ENCODE measurements around the gene CCNB1. TPM values are rescaled to one million over a fixed set of nuclear protein-coding genes. Genes with fewer than 3 reads are reported as not detected.

Gene CCNB1
- total RNA-seq, 1 experiment from 2014 or later, result 281 TPM

DNA sequence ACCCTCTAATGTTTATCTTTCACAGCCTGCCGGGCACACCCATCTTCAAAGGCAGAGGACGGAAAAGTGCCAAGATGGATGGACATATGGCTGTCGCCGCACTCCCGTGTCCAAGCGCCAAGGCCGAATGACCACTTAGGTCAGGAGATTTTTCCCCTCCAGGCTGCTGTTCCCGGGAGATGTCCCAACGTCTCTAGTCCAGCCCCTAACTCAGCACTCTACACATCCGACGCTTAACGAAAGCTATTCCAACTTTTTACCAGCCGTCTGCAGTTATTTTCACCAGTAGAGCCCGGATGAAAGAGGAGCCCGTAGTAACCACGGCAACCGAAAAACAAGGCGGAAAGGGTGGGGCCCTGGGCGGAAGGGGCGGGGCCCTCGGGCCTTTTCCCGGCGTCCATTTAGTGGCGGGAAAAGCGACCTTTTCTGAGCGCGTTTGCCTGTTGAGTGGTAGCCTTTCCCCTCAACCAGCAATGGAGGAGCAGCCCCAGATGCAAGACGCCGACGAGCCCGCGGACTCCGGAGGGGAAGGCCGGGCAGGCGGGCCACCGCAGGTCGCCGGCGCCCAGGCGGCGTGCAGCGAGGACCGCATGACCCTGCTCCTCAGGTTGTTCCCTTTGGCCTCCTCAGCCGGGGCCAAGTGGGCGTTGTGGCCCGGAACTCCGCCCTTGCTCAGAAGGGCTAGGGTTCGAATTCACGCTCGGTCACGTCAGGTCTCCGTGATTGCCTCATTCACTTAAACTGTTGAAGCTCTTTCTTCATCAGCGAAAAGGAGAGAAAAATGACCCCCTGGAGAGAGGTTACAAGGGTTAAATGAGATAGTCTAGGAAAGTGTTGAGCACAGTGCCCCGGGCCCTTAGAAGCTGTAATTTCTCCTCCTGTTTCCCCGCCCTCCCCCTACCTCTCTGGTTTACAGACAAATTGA, 22.5 kb downstream of the CCNB1 start, which contains the start of gene CENPH (continued):
- TF ChIP-seq POLR2A (IDR thresholded peaks at IDR 0.05; ENCODE audit: borderline replicate concordance, extremely low read depth, insufficient read depth, insufficient read length) (peak; percentile 78), RAD21 (IDR thresholded peaks at IDR 0.05; ENCODE audit: low read depth) (no peak), EGR1 (IDR thresholded peaks at IDR 0.05; ENCODE audit: low read depth) (peak; percentile 68; the same call in 1 of the 2 replicates), ELF1 (IDR thresholded peaks at IDR 0.05; ENCODE audit: borderline replicate concordance, low read depth) (no peak), EZH2 (IDR thresholded peaks at IDR 0.05) (no peak), CBX3 (IDR thresholded peaks at IDR 0.05; ENCODE audit: low read depth) (peak; percentile 55; the same call in 1 of the 2 replicates), TCF7L2 (IDR thresholded peaks at IDR 0.05; ENCODE audit: borderline replicate concordance, extremely low read depth, insufficient read depth, insufficient read length) (peak; percentile 56), ATF3 (IDR thresholded peaks at IDR 0.05) (no peak), POLR2AphosphoS5 (IDR thresholded peaks at IDR 0.05; ENCODE audit: low read depth, low read length) (peak; percentile 77), SIN3A (IDR thresholded peaks at IDR 0.05; ENCODE audit: low read depth) (peak; percentile 91), CEBPB (IDR thresholded peaks at IDR 0.05; ENCODE audit: low read depth) (peak; percentile 71)
- TF ChIP-seq, protein P1, sequence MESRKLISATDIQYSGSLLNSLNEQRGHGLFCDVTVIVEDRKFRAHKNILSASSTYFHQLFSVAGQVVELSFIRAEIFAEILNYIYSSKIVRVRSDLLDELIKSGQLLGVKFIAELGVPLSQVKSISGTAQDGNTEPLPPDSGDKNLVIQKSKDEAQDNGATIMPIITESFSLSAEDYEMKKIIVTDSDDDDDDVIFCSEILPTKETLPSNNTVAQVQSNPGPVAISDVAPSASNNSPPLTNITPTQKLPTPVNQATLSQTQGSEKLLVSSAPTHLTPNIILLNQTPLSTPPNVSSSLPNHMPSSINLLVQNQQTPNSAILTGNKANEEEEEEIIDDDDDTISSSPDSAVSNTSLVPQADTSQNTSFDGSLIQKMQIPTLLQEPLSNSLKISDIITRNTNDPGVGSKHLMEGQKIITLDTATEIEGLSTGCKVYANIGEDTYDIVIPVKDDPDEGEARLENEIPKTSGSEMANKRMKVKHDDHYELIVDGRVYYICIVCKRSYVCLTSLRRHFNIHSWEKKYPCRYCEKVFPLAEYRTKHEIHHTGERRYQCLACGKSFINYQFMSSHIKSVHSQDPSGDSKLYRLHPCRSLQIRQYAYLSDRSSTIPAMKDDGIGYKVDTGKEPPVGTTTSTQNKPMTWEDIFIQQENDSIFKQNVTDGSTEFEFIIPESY (IDR thresholded peaks at IDR 0.05; ENCODE audit: extremely low read depth, insufficient replicate concordance, low read length), result no peak

GRCh38 chr5:69202497-69202896, 35.5 kb downstream of the CCNB1 start:
- Histone ChIP-seq H3K27ac (ENCODE audit: low read depth, low read length) (no peak overlapping the region), H3K9me3 (ENCODE audit: control insufficient read depth in 1 of 2, insufficient read depth in 1 of 2, low read depth in 1 of 2, low read length in 2 of 2) (no peaks in the 10 kb centered on the region), H3K36me3 (ENCODE audit: control insufficient read depth in 1 of 2, insufficient read depth in 2 of 2, low read length in 2 of 2) (peaks cover 0 to 7% of the 10 kb centered on the region in 2 experiments; a peak in 2 of 4 replicates), H3K4me2 (ENCODE audit: low read length) (no peak overlapping the region), H3K9ac (ENCODE audit: low read length) (no peak overlapping the region), H2AFZ (ENCODE audit: low read depth, low read length, poor library complexity, severe bottlenecking) (no peak overlapping the region), H3K4me3 (replicated peaks in 1 of 2; ENCODE audit: low read depth in 1 of 2, low read length in 2 of 2) (no peak overlapping the region), H4K20me1 (ENCODE audit: insufficient read depth) (no peaks in the 10 kb centered on the region), H3K79me2 (ENCODE audit: insufficient read depth, low read length) (no peaks in the 10 kb centered on the region), H3K9me2 (ENCODE audit: insufficient read depth) (no peaks in the 10 kb centered on the region), H3K4me1 (ENCODE audit: control insufficient read depth in 1 of 2, insufficient read depth in 2 of 2, low read length in 2 of 2) (peaks cover 12 to 17% of the 10 kb centered on the region in 2 experiments), H3K27me3 (ENCODE audit: insufficient read depth, low read length) (no peaks in the 10 kb centered on the region)
- DNase-seq (ENCODE audit: low read depth, low spot score) (no peak), ATAC-seq (no peak)
- RAD21 ChIA-PET (ENCODE audit: low non-redundant PET in 1 of 2, low total read pairs in 2 of 2, uncharacterized antibody in 2 of 2, unreplicated experiment in 2 of 2), result no interaction called here
- no TSS peak for BruUV-seq (replicated peaks)
- intact Hi-C loops (cut with micrococcal nuclease), result no loop called here
- POLR2A ChIA-PET, result no interaction called here
- CTCF ChIA-PET, result no interaction called here
- TF ChIP-seq CEBPB (IDR thresholded peaks at IDR 0.05; ENCODE audit: low read depth), result no peak
- TF ChIP-seq ZFX (IDR thresholded peaks at IDR 0.05), result no peak
- TF ChIP-seq TCF7L2 (IDR thresholded peaks at IDR 0.05; ENCODE audit: borderline replicate concordance, extremely low read depth, insufficient read depth, insufficient read length), result no peak
- TF ChIP-seq, protein P2, sequence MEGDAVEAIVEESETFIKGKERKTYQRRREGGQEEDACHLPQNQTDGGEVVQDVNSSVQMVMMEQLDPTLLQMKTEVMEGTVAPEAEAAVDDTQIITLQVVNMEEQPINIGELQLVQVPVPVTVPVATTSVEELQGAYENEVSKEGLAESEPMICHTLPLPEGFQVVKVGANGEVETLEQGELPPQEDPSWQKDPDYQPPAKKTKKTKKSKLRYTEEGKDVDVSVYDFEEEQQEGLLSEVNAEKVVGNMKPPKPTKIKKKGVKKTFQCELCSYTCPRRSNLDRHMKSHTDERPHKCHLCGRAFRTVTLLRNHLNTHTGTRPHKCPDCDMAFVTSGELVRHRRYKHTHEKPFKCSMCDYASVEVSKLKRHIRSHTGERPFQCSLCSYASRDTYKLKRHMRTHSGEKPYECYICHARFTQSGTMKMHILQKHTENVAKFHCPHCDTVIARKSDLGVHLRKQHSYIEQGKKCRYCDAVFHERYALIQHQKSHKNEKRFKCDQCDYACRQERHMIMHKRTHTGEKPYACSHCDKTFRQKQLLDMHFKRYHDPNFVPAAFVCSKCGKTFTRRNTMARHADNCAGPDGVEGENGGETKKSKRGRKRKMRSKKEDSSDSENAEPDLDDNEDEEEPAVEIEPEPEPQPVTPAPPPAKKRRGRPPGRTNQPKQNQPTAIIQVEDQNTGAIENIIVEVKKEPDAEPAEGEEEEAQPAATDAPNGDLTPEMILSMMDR (IDR thresholded peaks at IDR 0.05 in 2 of 3, conservative IDR thresholded peaks at IDR 0.05 in 1 of 3; ENCODE audit: borderline replicate concordance in 1 of 3, insufficient read depth in 1 of 3, low read depth in 2 of 3, low read length in 2 of 3), result no peak
- no peak for TF ChIP-seq POLR2A (IDR thresholded peaks at IDR 0.05; ENCODE audit: borderline replicate concordance, extremely low read depth, insufficient read depth, insufficient read length)
- no peak for TF ChIP-seq JUND (IDR thresholded peaks at IDR 0.05)
- TF ChIP-seq, protein P3, sequence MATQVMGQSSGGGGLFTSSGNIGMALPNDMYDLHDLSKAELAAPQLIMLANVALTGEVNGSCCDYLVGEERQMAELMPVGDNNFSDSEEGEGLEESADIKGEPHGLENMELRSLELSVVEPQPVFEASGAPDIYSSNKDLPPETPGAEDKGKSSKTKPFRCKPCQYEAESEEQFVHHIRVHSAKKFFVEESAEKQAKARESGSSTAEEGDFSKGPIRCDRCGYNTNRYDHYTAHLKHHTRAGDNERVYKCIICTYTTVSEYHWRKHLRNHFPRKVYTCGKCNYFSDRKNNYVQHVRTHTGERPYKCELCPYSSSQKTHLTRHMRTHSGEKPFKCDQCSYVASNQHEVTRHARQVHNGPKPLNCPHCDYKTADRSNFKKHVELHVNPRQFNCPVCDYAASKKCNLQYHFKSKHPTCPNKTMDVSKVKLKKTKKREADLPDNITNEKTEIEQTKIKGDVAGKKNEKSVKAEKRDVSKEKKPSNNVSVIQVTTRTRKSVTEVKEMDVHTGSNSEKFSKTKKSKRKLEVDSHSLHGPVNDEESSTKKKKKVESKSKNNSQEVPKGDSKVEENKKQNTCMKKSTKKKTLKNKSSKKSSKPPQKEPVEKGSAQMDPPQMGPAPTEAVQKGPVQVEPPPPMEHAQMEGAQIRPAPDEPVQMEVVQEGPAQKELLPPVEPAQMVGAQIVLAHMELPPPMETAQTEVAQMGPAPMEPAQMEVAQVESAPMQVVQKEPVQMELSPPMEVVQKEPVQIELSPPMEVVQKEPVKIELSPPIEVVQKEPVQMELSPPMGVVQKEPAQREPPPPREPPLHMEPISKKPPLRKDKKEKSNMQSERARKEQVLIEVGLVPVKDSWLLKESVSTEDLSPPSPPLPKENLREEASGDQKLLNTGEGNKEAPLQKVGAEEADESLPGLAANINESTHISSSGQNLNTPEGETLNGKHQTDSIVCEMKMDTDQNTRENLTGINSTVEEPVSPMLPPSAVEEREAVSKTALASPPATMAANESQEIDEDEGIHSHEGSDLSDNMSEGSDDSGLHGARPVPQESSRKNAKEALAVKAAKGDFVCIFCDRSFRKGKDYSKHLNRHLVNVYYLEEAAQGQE (IDR thresholded peaks at IDR 0.05; ENCODE audit: low read depth), result no peak
- no peak for TF ChIP-seq ELF1 (IDR thresholded peaks at IDR 0.05; ENCODE audit: borderline replicate concordance, low read depth)

Data from HCT116 (cell line).